ENCODE measurements around the gene NT5DC3. TPM values are rescaled to one million over a fixed set of nuclear protein-coding genes. Genes with fewer than 3 reads are reported as not detected.

The NT5DC3 gene
- polyA plus RNA-seq, 1 donor: 10.5 TPM

- DNase-seq: no peak
Measured at GRCh38 chr12:103745962-103746361, 95.1 kb downstream of the NT5DC3 start.

DNA sequence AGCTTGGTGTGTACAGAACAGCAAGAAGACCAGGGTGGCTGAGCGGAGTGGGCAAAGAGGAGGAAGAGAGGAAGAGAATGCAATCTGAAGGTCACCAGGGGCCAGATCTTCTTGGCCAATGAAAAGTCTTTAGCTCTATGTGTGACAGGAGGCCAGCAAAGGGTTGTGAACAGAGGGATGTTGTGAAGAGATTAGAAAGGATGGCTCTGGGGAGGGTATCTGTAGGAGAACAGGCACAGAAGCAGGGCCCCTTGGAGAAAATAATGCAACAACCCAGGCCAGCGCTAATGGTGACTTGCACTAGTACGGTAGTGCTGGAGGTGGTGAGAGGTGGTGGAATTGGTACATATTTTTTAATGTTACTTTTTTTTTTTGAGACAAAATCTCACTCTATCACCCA lies 97.2 kb downstream of the NT5DC3 start:
- DNase-seq: no peak

- no peak for DNase-seq
Measured at GRCh38 chr12:103742349-103742932, 98.6 kb downstream of the NT5DC3 start.

DNA sequence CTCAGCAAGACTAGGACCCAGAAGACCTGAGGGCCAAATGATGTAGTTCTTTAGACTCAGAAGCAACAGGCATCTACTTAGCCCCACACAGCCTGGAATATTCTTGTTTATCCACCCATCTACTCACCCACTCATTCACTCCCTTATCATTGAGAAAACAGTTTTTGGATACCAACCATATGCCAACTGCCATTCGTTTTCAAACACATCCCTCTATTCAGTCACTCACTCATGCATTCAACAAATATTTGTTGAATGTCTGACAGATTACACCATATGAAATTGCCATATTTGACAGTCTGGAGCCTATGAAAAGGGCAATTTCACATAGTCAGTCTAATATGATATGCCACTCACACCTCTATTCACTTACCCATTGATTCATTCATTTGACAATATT lies 103.2 kb downstream of the NT5DC3 start:
- no peak for DNase-seq

- no peak for DNase-seq
Measured at GRCh38 chr12:103736572-103736971, 104.5 kb downstream of the NT5DC3 start.

GRCh38 chr12:103735291-103735690 lies 105.7 kb downstream of the NT5DC3 start:
- DNase-seq: no peak

DNA sequence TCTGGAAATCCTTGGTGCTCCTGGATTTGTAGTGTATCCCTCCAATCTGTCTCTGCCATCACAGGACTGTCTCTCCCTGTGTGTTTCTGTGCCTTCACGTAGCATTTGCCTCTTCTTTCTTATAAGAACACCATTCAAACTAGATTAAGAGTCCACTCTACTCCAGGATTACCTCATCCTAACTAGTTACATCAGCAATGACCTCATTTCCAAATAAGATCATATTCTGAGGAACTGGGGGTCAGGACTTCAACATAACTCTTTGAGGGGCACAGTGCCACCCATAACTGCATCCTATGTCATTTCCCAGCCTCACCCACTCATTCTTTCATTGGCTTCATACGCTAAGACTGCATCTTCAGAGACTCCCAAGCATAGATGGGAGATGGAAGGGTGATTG lies 106.2 kb downstream of the NT5DC3 start:
- no peak for DNase-seq

DNA sequence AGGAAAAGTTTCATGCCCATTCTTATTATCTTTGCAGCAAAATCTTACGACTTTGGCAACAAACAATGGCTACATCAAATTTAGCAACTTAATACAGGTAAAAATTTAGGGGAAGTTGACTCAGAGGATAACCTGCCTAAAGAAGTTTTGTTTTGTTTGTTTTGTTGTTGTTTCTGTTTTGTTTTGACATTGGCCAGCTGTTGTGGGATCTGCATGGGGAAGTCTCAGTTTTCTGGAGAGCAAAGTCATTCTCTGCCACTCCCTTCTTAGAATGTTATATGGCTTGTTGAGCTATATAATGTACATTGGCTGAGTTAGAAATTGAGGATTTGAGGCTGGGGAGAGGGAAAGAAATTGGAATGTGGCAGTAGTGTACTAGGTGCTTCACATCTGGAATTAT lies 109.5 kb downstream of the NT5DC3 start:
- DNase-seq: no peak

- no peak for DNase-seq
Measured at GRCh38 chr12:103729499-103729898, 111.5 kb downstream of the NT5DC3 start.

DNA sequence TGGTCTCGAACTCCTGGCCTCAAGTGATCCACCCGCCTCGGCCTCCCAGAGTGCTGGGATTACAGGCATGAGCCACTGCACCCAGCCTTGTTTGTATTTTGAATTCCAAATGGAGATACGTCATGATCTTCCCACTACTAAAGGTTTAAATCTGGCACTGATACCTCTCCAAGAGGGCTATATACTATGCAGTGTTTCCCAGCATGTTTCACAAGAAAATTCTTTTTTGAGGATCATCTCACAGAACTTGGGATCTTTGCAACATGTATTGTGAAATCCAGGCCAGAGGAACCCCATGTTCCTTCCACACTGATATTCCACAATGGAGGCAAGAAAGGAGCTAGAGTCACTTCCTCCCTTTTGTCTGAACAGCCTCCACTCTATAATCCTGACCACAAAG lies 112.7 kb downstream of the NT5DC3 start:
- no peak for DNase-seq

DNA sequence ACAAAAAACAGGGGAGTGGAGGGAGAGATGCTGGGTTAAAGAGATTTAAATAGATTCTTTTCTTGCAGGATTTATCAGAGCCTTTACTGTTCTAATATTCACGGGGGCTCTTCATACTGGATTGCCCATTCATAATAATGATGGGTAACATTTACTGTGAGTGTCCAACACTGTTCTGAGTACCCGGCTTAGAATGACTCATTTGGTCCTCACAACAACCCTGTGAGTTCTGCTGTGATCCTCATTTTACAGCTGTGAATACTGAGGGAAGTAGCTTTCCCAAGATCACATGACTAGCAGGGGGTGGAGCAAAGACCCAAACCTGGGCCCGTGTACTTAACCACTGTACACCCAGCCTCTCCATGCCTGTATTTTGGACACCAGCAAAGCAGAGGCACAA lies 113.4 kb downstream of the NT5DC3 start:
- DNase-seq: no peak

DNA sequence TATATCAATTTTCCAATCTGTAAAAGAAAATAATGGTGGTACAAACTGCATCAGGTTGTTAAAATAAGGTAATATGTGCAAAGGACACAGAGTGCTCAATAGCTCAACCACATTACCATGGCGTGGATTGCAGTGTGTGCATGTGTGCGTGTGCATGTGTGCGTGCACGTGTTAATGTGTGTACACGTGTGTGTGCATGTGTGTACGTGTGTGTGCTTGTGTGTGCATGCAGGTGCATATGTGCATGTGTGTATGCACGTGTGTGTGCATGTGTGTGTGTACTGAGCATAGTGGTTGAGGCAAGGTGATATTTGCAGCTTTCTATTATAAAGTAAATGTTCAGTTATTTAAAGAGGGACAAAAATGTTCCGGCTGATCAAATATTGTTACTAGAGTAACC lies 115.6 kb downstream of the NT5DC3 start:
- DNase-seq: no peak

Other genes with a start within 250 kb of the NT5DC3 start
- gene HSP90B1, start 89.2 kb upstream of the NT5DC3 start, polyA plus RNA-seq (ENCODE audit: insufficient read length): 269 TPM
- gene TDG, start 124.6 kb upstream of the NT5DC3 start, polyA plus RNA-seq (ENCODE audit: insufficient read length): 27.9 TPM
- gene GLT8D2, start 209.0 kb upstream of the NT5DC3 start, polyA plus RNA-seq (ENCODE audit: insufficient read length): 40.1 TPM
- 28.4 TPM for gene HCFC2, start 223.3 kb upstream of the NT5DC3 start, polyA plus RNA-seq (ENCODE audit: insufficient read length)

Data from hindlimb muscle (tissue), 1 donor.